GM19467 (cell line): ENCODE data around the gene C16orf92.

ENCODE experiments used
- ATAC-seq: cut with Tn5 transposase; IDR thresholded peaks from one replicate; pipeline ENCODE4 v1.9.1; 2021; ENCODE audit warnings: mild to moderate bottlenecking, moderate library complexity; ENCODE audit not compliant: unreplicated experiment

C16orf92 gene

GRCh38 chr16:30053376-30054015, 30.5 kb downstream of the C16orf92 start:
- ATAC-seq: no peak

GRCh38 chr16:30054451-30054850, 31.5 kb downstream of the C16orf92 start:
- no peak for ATAC-seq

- no peak for ATAC-seq
Observed at GRCh38 chr16:30054959-30055553, 32.1 kb downstream of the C16orf92 start.

GRCh38 chr16:30060346-30060745, 37.3 kb downstream of the C16orf92 start:
- ATAC-seq: no peak

- ATAC-seq: no peak
Observed at GRCh38 chr16:30060836-30061554, 38.0 kb downstream of the C16orf92 start.

- ATAC-seq: no peak
Observed at GRCh38 chr16:30063278-30063892, 40.4 kb downstream of the C16orf92 start.

GRCh38 chr16:30063893-30064728, 41.1 kb downstream of the C16orf92 start:
- ATAC-seq: no peak

GRCh38 chr16:30064729-30065101, 41.7 kb downstream of the C16orf92 start:
- ATAC-seq: no peak

- peak; percentile 79 for ATAC-seq
Observed at GRCh38 chr16:30065102-30065942, 42.3 kb downstream of the C16orf92 start, which contains the start of gene ALDOA. Gene ALDOA (plus strand): TSS chr16:30065760. CDS start chr16:30066898, 1,138 bp downstream.

GRCh38 chr16:30065943-30066760, 43.2 kb downstream of the C16orf92 start:
- no peak for ATAC-seq

GRCh38 chr16:30066761-30067583, 44.0 kb downstream of the C16orf92 start:
- ATAC-seq: no peak

GRCh38 chr16:30067584-30067916, 44.6 kb downstream of the C16orf92 start:
- no peak for ATAC-seq

- no peak for ATAC-seq
Observed at GRCh38 chr16:30068333-30068732, 45.3 kb downstream of the C16orf92 start.

GRCh38 chr16:30068750-30069610, 46.0 kb downstream of the C16orf92 start:
- no peak for ATAC-seq

GRCh38 chr16:30069611-30070462, 46.8 kb downstream of the C16orf92 start:
- ATAC-seq: no peak

GRCh38 chr16:30070490-30070889, 47.5 kb downstream of the C16orf92 start:
- ATAC-seq: no peak
